ENCODE data around the gene MALT1. TPM values are rescaled to one million over a fixed set of nuclear protein-coding genes. Genes with fewer than 3 reads are reported as not detected.
A peak's percentile ranks its signal among the peaks of the same experiment; 100 is the strongest.

Gene MALT1
- total and polyA plus RNA-seq, 3 donors from 2014 or later = 25.4 to 36.6 (median 30.3) TPM

DNA sequence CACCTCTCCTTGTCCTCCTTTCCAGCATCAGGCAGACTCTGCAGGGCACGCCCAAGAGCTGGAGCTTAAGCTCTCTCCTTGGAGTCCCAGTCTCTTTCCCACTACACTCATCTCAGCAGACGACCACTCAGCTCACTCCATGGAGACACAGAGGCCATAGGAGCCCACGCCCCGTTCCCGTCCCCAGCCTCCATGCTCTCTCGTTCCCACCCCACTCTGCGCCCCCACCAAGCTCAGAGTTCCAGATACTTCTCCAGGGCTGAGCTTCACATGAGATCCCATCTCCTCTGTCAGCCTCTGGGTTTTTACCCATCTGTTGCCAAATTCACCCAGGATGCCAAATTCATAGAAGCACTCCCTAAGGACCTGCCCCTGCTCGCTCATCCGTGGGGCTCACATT lies 87.3 kb downstream of the MALT1 start:
- Histone ChIP-seq H3K4me3 (no peak overlapping the region), H3K9me3 (no peaks in the 10 kb centered on the region), H3K27me3 (no peaks in the 10 kb centered on the region), H3K4me1 (no peaks in the 10 kb centered on the region), H3K27ac (no peak overlapping the region), H3K36me3 (ENCODE audit: low read depth, missing control alignments) (no peaks in the 10 kb centered on the region)
- intact Hi-C loops (cut with DNase I; ENCODE audit: low total_unique reads) = no loop called here
- no peak for DNase-seq
- WGBS, 2 donors = 85 to 87% methylated on average over 9 of the region's 9 CpGs
- TF ChIP-seq, protein P1, sequence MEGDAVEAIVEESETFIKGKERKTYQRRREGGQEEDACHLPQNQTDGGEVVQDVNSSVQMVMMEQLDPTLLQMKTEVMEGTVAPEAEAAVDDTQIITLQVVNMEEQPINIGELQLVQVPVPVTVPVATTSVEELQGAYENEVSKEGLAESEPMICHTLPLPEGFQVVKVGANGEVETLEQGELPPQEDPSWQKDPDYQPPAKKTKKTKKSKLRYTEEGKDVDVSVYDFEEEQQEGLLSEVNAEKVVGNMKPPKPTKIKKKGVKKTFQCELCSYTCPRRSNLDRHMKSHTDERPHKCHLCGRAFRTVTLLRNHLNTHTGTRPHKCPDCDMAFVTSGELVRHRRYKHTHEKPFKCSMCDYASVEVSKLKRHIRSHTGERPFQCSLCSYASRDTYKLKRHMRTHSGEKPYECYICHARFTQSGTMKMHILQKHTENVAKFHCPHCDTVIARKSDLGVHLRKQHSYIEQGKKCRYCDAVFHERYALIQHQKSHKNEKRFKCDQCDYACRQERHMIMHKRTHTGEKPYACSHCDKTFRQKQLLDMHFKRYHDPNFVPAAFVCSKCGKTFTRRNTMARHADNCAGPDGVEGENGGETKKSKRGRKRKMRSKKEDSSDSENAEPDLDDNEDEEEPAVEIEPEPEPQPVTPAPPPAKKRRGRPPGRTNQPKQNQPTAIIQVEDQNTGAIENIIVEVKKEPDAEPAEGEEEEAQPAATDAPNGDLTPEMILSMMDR (IDR thresholded peaks at IDR 0.05) = no peak

- DNase-seq = no peak
- no peak overlapping the region for H3K27ac ChIP-seq
- 75 to 76% methylated on average over 14 of the region's 14 CpGs for WGBS, 2 donors
Observed at GRCh38 chr18:58761241-58761969, 90.1 kb downstream of the MALT1 start.

GRCh38 chr18:58761970-58762780 lies 90.9 kb downstream of the MALT1 start:
- WGBS, 2 donors = 97 to 98% methylated on average over 11 to 14 of the region's 15 CpGs
- intact Hi-C loops (cut with DNase I; ENCODE audit: low total_unique reads) = no loop called here
- peak; percentile 11 for DNase-seq

More at GRCh38 chr18:58761241-58761969, 90.1 kb downstream of the MALT1 start:
- H3K27me3 ChIP-seq = no peaks in the 10 kb centered on the region
- no peak for TF ChIP-seq POLR2A (IDR thresholded peaks at IDR 0.05)
- TF ChIP-seq, protein P1 (IDR thresholded peaks at IDR 0.05) = no peak
- intact Hi-C loops (cut with DNase I; ENCODE audit: low total_unique reads) = no loop called here
- no peak overlapping the region for H3K4me3 ChIP-seq
- no peaks in the 10 kb centered on the region for H3K36me3 ChIP-seq (ENCODE audit: low read depth, missing control alignments)
- no peaks in the 10 kb centered on the region for H3K4me1 ChIP-seq
- no peaks in the 10 kb centered on the region for H3K9me3 ChIP-seq

DNA sequence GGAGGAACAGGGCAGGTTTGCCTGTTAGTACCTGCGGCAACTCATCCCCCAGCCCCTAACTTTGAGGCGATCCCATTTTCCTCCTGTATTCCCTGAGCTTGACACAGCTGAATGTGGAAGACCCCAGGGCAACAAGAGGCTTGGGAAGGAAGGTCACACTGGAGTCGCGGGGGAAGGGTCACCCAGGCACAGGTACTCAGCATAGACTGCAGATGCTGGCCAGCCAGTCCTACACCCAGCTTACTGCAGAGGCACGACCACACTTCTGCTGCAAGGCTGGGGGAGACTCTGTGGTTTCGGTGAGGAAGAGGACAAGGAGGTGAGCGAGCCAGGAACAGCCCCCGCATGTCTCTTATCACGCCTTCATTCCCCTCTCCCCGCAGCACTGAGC lies 91.5 kb downstream of the MALT1 start:
- 65 to 73% methylated on average over 10 of the region's 10 CpGs for WGBS, 2 donors
- no peak for TF ChIP-seq POLR2A (IDR thresholded peaks at IDR 0.05)
- TF ChIP-seq, protein P1 (IDR thresholded peaks at IDR 0.05) = no peak
- no peaks in the 10 kb centered on the region for H3K9me3 ChIP-seq
- H3K4me1 ChIP-seq = no peaks in the 10 kb centered on the region
- H3K27ac ChIP-seq = no peak overlapping the region
- no peaks in the 10 kb centered on the region for H3K27me3 ChIP-seq
- DNase-seq = peak; percentile 9
- no peak overlapping the region for H3K4me3 ChIP-seq
- intact Hi-C loops (cut with DNase I; ENCODE audit: low total_unique reads) = no loop called here
- H3K36me3 ChIP-seq (ENCODE audit: low read depth, missing control alignments) = no peaks in the 10 kb centered on the region

More at GRCh38 chr18:58761970-58762780, 90.9 kb downstream of the MALT1 start:
- TF ChIP-seq POLR2A (IDR thresholded peaks at IDR 0.05) = no peak
- TF ChIP-seq, protein P1 (IDR thresholded peaks at IDR 0.05) = no peak
- no peaks in the 10 kb centered on the region for H3K9me3 ChIP-seq
- no peaks in the 10 kb centered on the region for H3K27me3 ChIP-seq
- H3K4me3 ChIP-seq = no peak overlapping the region
- no peak overlapping the region for H3K27ac ChIP-seq
- H3K4me1 ChIP-seq = no peaks in the 10 kb centered on the region
- no peaks in the 10 kb centered on the region for H3K36me3 ChIP-seq (ENCODE audit: low read depth, missing control alignments)
